T-helper 1 cell treated with Interleukin-12 subunit alpha and Interleukin-12 subunit beta and Interleukin-4 antibody, amounts not matched to agents 30 μg/mL and 1 μg/mL, for 36 hours (primary cell): ENCODE results near the gene AGBL2.
A peak's percentile ranks its signal among the peaks of the same experiment; 100 is the strongest.
"Not testable (repeated sequence)": the region's sequence is repeated elsewhere in the genome, so short reads cannot be mapped to it uniquely, and the experiment has no call there.

Source experiments
- H3K27ac Mint-ChIP-seq: one replicate; pipeline ENCODE4 v1.8.0; 2021; ENCODE audit warnings: mild to moderate bottlenecking, mixed read lengths
- H3K27me3 Mint-ChIP-seq: one replicate; pipeline ENCODE4 v1.8.0; 2021; ENCODE audit warnings: low read depth, mixed read lengths
- H3K36me3 Mint-ChIP-seq: one replicate; pipeline ENCODE4 v1.8.0; 2021; ENCODE audit warnings: low read depth, mixed read lengths
- H3K4me1 Mint-ChIP-seq: one replicate; pipeline ENCODE4 v1.8.0; 2021; ENCODE audit warnings: low read depth, mixed read lengths
- H3K4me3 Mint-ChIP-seq: one replicate; pipeline ENCODE4 v1.8.0; 2021; ENCODE audit warnings: mild to moderate bottlenecking, moderate library complexity, mixed read lengths
- H3K9me3 Mint-ChIP-seq: one replicate; pipeline ENCODE4 v1.8.0; 2021; ENCODE audit warnings: mixed read lengths

Gene AGBL2

GRCh38 chr11:47715082-47715669 lies at the start of gene AGBL2:
AGBL2 (minus strand) TSS chr11:47715369; CDS start chr11:47714650, 719 bp downstream.
- Mint-ChIP-seq H3K27me3 (no peaks in the 10 kb centered on the region), H3K36me3 (peaks cover 20% of the 10 kb centered on the region), H3K4me3 (peak within 1 kb of the TSS; percentile 93), H3K4me1 (peaks cover 17% of the 10 kb centered on the region), H3K27ac (peak within 1 kb of the TSS; percentile 94), H3K9me3 (no peaks in the 10 kb centered on the region)

- not testable (repeated sequence) for H3K27me3 Mint-ChIP-seq, H3K4me3 Mint-ChIP-seq, H3K9me3 Mint-ChIP-seq, H3K27ac Mint-ChIP-seq, H3K4me1 Mint-ChIP-seq
- peaks cover 44% of the 10 kb centered on the region for H3K36me3 Mint-ChIP-seq
These were observed 44.1 kb upstream of the AGBL2 start for GRCh38 chr11:47759291-47759690.

- H3K9me3 Mint-ChIP-seq: no peaks in the 10 kb centered on the region
- no peak overlapping the region for H3K4me3 Mint-ChIP-seq
- H3K27me3 Mint-ChIP-seq: no peaks in the 10 kb centered on the region
- H3K27ac Mint-ChIP-seq: no peak overlapping the region
- peaks cover 8% of the 10 kb centered on the region for H3K4me1 Mint-ChIP-seq
- peaks cover 58% of the 10 kb centered on the region for H3K36me3 Mint-ChIP-seq
These were observed 41.0 kb upstream of the AGBL2 start for GRCh38 chr11:47756208-47756607.

GRCh38 chr11:47750725-47751124 lies 35.6 kb upstream of the AGBL2 start:
- H3K4me1 Mint-ChIP-seq: peaks cover 3% of the 10 kb centered on the region
- no peak overlapping the region for H3K4me3 Mint-ChIP-seq
- H3K27ac Mint-ChIP-seq: peak overlapping the region; percentile 32
- peaks cover 55% of the 10 kb centered on the region for H3K36me3 Mint-ChIP-seq
- no peaks in the 10 kb centered on the region for H3K9me3 Mint-ChIP-seq
- H3K27me3 Mint-ChIP-seq: no peaks in the 10 kb centered on the region

- not testable (repeated sequence) for H3K27ac Mint-ChIP-seq, H3K9me3 Mint-ChIP-seq, H3K27me3 Mint-ChIP-seq, H3K4me3 Mint-ChIP-seq, H3K4me1 Mint-ChIP-seq
- H3K36me3 Mint-ChIP-seq: peaks cover 49% of the 10 kb centered on the region
These were observed 27.3 kb upstream of the AGBL2 start for GRCh38 chr11:47742494-47742893.

GRCh38 chr11:47737817-47738216 lies 22.6 kb upstream of the AGBL2 start:
- H3K36me3 Mint-ChIP-seq: peaks cover 39% of the 10 kb centered on the region
- H3K4me3 Mint-ChIP-seq, H3K27ac Mint-ChIP-seq, H3K9me3 Mint-ChIP-seq, H3K27me3 Mint-ChIP-seq, H3K4me1 Mint-ChIP-seq: not testable (repeated sequence)

- Mint-ChIP-seq H3K27ac (no peak overlapping the region), H3K4me3 (no peak overlapping the region), H3K27me3 (no peaks in the 10 kb centered on the region), H3K36me3 (peaks cover 53% of the 10 kb centered on the region), H3K9me3 (no peaks in the 10 kb centered on the region), H3K4me1 (peaks cover 1% of the 10 kb centered on the region)
These were observed 17.1 kb upstream of the AGBL2 start for GRCh38 chr11:47732271-47732670.

- no peak overlapping the region for H3K4me3 Mint-ChIP-seq
- peaks cover 50% of the 10 kb centered on the region for H3K36me3 Mint-ChIP-seq
- H3K4me1 Mint-ChIP-seq: no peaks in the 10 kb centered on the region
- H3K27me3 Mint-ChIP-seq: no peaks in the 10 kb centered on the region
- H3K27ac Mint-ChIP-seq: no peak overlapping the region
- no peaks in the 10 kb centered on the region for H3K9me3 Mint-ChIP-seq
These were observed 16.3 kb upstream of the AGBL2 start for GRCh38 chr11:47731475-47731874.

GRCh38 chr11:47726878-47727514 lies 11.8 kb upstream of the AGBL2 start:
- Mint-ChIP-seq H3K9me3 (no peaks in the 10 kb centered on the region), H3K4me1 (no peaks in the 10 kb centered on the region), H3K27ac (no peak overlapping the region), H3K27me3 (no peaks in the 10 kb centered on the region), H3K4me3 (no peak overlapping the region), H3K36me3 (peaks cover 55% of the 10 kb centered on the region)

GRCh38 chr11:47726118-47726442 lies 10.9 kb upstream of the AGBL2 start:
- no peaks in the 10 kb centered on the region for H3K9me3 Mint-ChIP-seq
- peaks cover 53% of the 10 kb centered on the region for H3K36me3 Mint-ChIP-seq
- H3K27me3 Mint-ChIP-seq: no peaks in the 10 kb centered on the region
- no peaks in the 10 kb centered on the region for H3K4me1 Mint-ChIP-seq
- H3K27ac Mint-ChIP-seq: peak overlapping the region; percentile 26
- no peak overlapping the region for H3K4me3 Mint-ChIP-seq

- H3K36me3 Mint-ChIP-seq: peaks cover 52% of the 10 kb centered on the region
- H3K9me3 Mint-ChIP-seq: no peaks in the 10 kb centered on the region
- H3K27me3 Mint-ChIP-seq: no peaks in the 10 kb centered on the region
- no peaks in the 10 kb centered on the region for H3K4me1 Mint-ChIP-seq
- H3K27ac Mint-ChIP-seq: peak overlapping the region; percentile 26
- no peak overlapping the region for H3K4me3 Mint-ChIP-seq
These were observed 10.4 kb upstream of the AGBL2 start for GRCh38 chr11:47725442-47726117.

GRCh38 chr11:47724041-47724729 lies 9.0 kb upstream of the AGBL2 start:
- H3K36me3 Mint-ChIP-seq: peaks cover 48% of the 10 kb centered on the region
- no peaks in the 10 kb centered on the region for H3K9me3 Mint-ChIP-seq
- H3K27ac Mint-ChIP-seq: no peak overlapping the region
- no peaks in the 10 kb centered on the region for H3K27me3 Mint-ChIP-seq
- no peak overlapping the region for H3K4me3 Mint-ChIP-seq
- H3K4me1 Mint-ChIP-seq: no peaks in the 10 kb centered on the region

GRCh38 chr11:47723041-47723440 lies 7.9 kb upstream of the AGBL2 start:
- no peak overlapping the region for H3K27ac Mint-ChIP-seq
- H3K9me3 Mint-ChIP-seq: no peaks in the 10 kb centered on the region
- no peaks in the 10 kb centered on the region for H3K4me1 Mint-ChIP-seq
- H3K27me3 Mint-ChIP-seq: no peaks in the 10 kb centered on the region
- no peak overlapping the region for H3K4me3 Mint-ChIP-seq
- H3K36me3 Mint-ChIP-seq: peaks cover 42% of the 10 kb centered on the region

GRCh38 chr11:47720651-47721050 lies 5.5 kb upstream of the AGBL2 start:
- Mint-ChIP-seq H3K27me3 (no peaks in the 10 kb centered on the region), H3K9me3 (no peaks in the 10 kb centered on the region), H3K4me1 (peaks cover 4% of the 10 kb centered on the region), H3K4me3 (no peak overlapping the region), H3K27ac (no peak overlapping the region), H3K36me3 (peaks cover 45% of the 10 kb centered on the region)

GRCh38 chr11:47716692-47717091 lies 1.5 kb upstream of the AGBL2 start:
- Mint-ChIP-seq H3K4me3 (no peak overlapping the region), H3K9me3 (no peaks in the 10 kb centered on the region), H3K4me1 (peaks cover 17% of the 10 kb centered on the region), H3K36me3 (peaks cover 26% of the 10 kb centered on the region), H3K27me3 (no peaks in the 10 kb centered on the region), H3K27ac (peak overlapping the region; percentile 53)
